H1 (cell line): Measurements from ENCODE around the gene CEBPG. TPM values are rescaled to one million over a fixed set of nuclear protein-coding genes. Genes with fewer than 3 reads are reported as not detected.
A peak's percentile ranks its signal among the peaks of the same experiment; 100 is the strongest.

Experiments used
- CTCF ChIA-PET: fragments of 300-600 bp; sonication (Branson Sonifier 250); formaldehyde crosslinking; loops from one replicate; lab custom pipeline; 2021; ENCODE audit not compliant: partially characterized antibody; lab: Charles Lee
- POLR2A ChIA-PET: fragments of 300-600 bp; sonication (Branson Sonifier 250); formaldehyde crosslinking; loops from one replicate; lab custom pipeline; 2021; ENCODE audit warnings: inconsistent platforms; ENCODE audit not compliant: partially characterized antibody; lab: Charles Lee
- DNase-seq, 2 experiments: peaks; one replicate each; pipeline versions ENCODE4 v3.0.0 to v3.0.0-alpha.2; 2010 to 2022; ENCODE audit warnings: low spot score in 2 of 2, low read depth in 1 of 2, mixed read lengths in 1 of 2
- FAIRE-seq: peaks from 2 replicates; lab custom pipeline; 2011; peaks lifted over from hg19 to GRCh38; lab: Jason Lieb, UNC
- H2AFZ ChIP-seq: 2 replicates; pipeline ENCODE4 v1.8.1; 2012; ENCODE audit warnings: low read length, inconsistent platforms
- H2AK5ac ChIP-seq: 2 replicates; pipeline ENCODE4 v1.6.1; 2013; ENCODE audit warnings: low read depth, low read length
- H2BK120ac ChIP-seq: replicated peaks from 2 replicates; pipeline ENCODE3; 2013; ENCODE audit warnings: low read depth, low read length, inconsistent platforms
- H2BK12ac ChIP-seq: 2 replicates; pipeline ENCODE4 v1.6.1; 2013; ENCODE audit warnings: low read depth, low read length
- H2BK15ac ChIP-seq: 2 replicates; pipeline ENCODE4 v1.6.1; 2013; ENCODE audit warnings: low read length
- H2BK20ac ChIP-seq: 2 replicates; pipeline ENCODE4 v1.6.1; 2013; ENCODE audit warnings: low read length
- H2BK5ac ChIP-seq: 2 replicates; pipeline ENCODE4 v1.6.1; 2013; ENCODE audit warnings: low read depth, low read length
- H3K14ac ChIP-seq: 2 replicates; pipeline ENCODE4 v1.6.1; 2013; ENCODE audit warnings: inconsistent platforms; ENCODE audit not compliant: insufficient read length
- H3K18ac ChIP-seq: 2 replicates; pipeline ENCODE4 v1.6.1; 2013; ENCODE audit warnings: low read length; ENCODE audit errors: extremely low read depth
- H3K23ac ChIP-seq: 2 replicates; pipeline ENCODE4 v1.6.1; 2013; ENCODE audit warnings: inconsistent platforms; ENCODE audit not compliant: insufficient read length
- H3K23me2 ChIP-seq: 2 replicates; pipeline ENCODE4 v1.6.1; 2013; ENCODE audit warnings: low read depth, low read length
- H3K27ac ChIP-seq: 2 replicates; pipeline ENCODE4 v1.6.1; 2011; ENCODE audit warnings: low read depth, low read length, inconsistent platforms
- H3K27me3 ChIP-seq, 4 experiments: replicated peaks in 1 of 4; 1 replicate in 1 of 4; 2 replicates in 3 of 4; pipeline versions ENCODE4 v1.6.1 to v1.8.1; 2011 to 2013; ENCODE audit warnings: low read length in 3 of 4, mild to moderate bottlenecking in 3 of 4, inconsistent platforms in 2 of 4, mixed read lengths in 2 of 4, moderate library complexity in 1 of 4; ENCODE audit not compliant: control insufficient read depth in 3 of 4, insufficient read depth in 3 of 4; ENCODE audit errors: extremely low read depth in 1 of 4
- H3K36me3 ChIP-seq, 4 experiments: 2 replicates each; pipeline versions ENCODE4 v1.6.1 to v1.8.1; 2011 to 2013; ENCODE audit warnings: mild to moderate bottlenecking in 4 of 4, low read length in 3 of 4, moderate library complexity in 2 of 4, control low read depth in 1 of 4, inconsistent platforms in 1 of 4; ENCODE audit not compliant: insufficient read depth in 4 of 4, control insufficient read depth in 2 of 4
- H3K4ac ChIP-seq: replicated peaks from 2 replicates; pipeline ENCODE3; 2013; ENCODE audit warnings: low read length, low read depth, mixed read lengths, inconsistent platforms; ENCODE audit not compliant: insufficient read length
- H3K4me1 ChIP-seq, 4 experiments: replicated peaks in 1 of 4; 1 replicate in 1 of 4; 2 replicates in 3 of 4; pipeline versions ENCODE4 v1.6.1 to v1.8.1; 2011 to 2013; ENCODE audit warnings: low read length in 3 of 4, inconsistent platforms in 2 of 4, mixed read lengths in 1 of 4; ENCODE audit not compliant: insufficient read depth in 4 of 4, control insufficient read depth in 3 of 4
- H3K4me2 ChIP-seq, 2 experiments: 2 replicates each; pipeline versions ENCODE4 v1.6.1 to v1.8.1; 2011 to 2013; ENCODE audit warnings: low read depth in 2 of 2, low read length in 2 of 2, control low read depth in 1 of 2, inconsistent platforms in 1 of 2, mild to moderate bottlenecking in 1 of 2; ENCODE audit not compliant: insufficient read depth in 1 of 2
- H3K4me3 ChIP-seq, 4 experiments: fragments of 200-600, 300-600 bp in 1 of 4; sonication (generic), shearing (Covaris generic), sonication (Bioruptor Twin) in 1 of 4; 2 replicates each; pipeline versions ENCODE4 v1.5.1 to v1.8.1; 2011 to 2016; ENCODE audit warnings: low read length in 4 of 4, low read depth in 3 of 4, control low read depth in 2 of 4, inconsistent platforms in 2 of 4, mild to moderate bottlenecking in 2 of 4, mixed read lengths in 1 of 4, moderate library complexity in 1 of 4; ENCODE audit not compliant: insufficient read depth in 2 of 4; ENCODE audit errors: extremely low read depth in 1 of 4
- H3K56ac ChIP-seq: replicated peaks from 2 replicates; pipeline ENCODE3; 2013; ENCODE audit warnings: low read depth, mild to moderate bottlenecking, mixed read lengths, low read length, inconsistent platforms; ENCODE audit not compliant: insufficient read length
- H3K79me1 ChIP-seq: 2 replicates; pipeline ENCODE4 v1.6.1; 2013; ENCODE audit warnings: low read depth, low read length, control low read depth
- H3K79me2 ChIP-seq, 2 experiments: 2 replicates each; pipeline versions ENCODE4 v1.6.1 to v1.8.1; 2012 to 2013; ENCODE audit warnings: low read length in 2 of 2, mild to moderate bottlenecking in 2 of 2, inconsistent platforms in 1 of 2; ENCODE audit not compliant: insufficient read depth in 2 of 2, control insufficient read depth in 1 of 2
- H3K9ac ChIP-seq, 4 experiments: replicated peaks in 1 of 4; 1 replicate in 1 of 4; 2 replicates in 3 of 4; pipeline versions ENCODE4 v1.6.1 to v1.8.1; 2011 to 2013; ENCODE audit warnings: low read depth in 3 of 4, low read length in 3 of 4, control low read depth in 2 of 4, mild to moderate bottlenecking in 2 of 4, moderate library complexity in 2 of 4, inconsistent platforms in 1 of 4; ENCODE audit errors: extremely low read depth in 1 of 4
- H3K9me3 ChIP-seq, 2 experiments: 2 replicates each; pipeline versions ENCODE4 v1.6.1 to v1.8.1; 2012 to 2013; ENCODE audit warnings: mild to moderate bottlenecking in 2 of 2, moderate library complexity in 2 of 2, control low read depth in 1 of 2, inconsistent platforms in 1 of 2, low read depth in 1 of 2, low read length in 1 of 2, mixed read lengths in 1 of 2; ENCODE audit not compliant: insufficient read depth in 2 of 2
- H4K20me1 ChIP-seq, 2 experiments: replicated peaks in 1 of 2; 2 replicates each; pipeline versions ENCODE3 to v1.8.1; 2011 to 2013; ENCODE audit warnings: inconsistent platforms in 2 of 2, low read length in 2 of 2, mild to moderate bottlenecking in 1 of 2; ENCODE audit not compliant: insufficient read depth in 2 of 2, control insufficient read depth in 1 of 2
- H4K5ac ChIP-seq: 2 replicates; pipeline ENCODE4 v1.6.1; 2013; ENCODE audit warnings: low read length, low read depth, mixed read lengths, inconsistent platforms; ENCODE audit not compliant: insufficient read length
- H4K8ac ChIP-seq: 2 replicates; pipeline ENCODE4 v1.8.0; 2013; ENCODE audit warnings: mild to moderate bottlenecking, moderate library complexity, low read length, inconsistent platforms; ENCODE audit not compliant: insufficient read depth; ENCODE audit errors: extremely low read depth
- H4K91ac ChIP-seq: replicated peaks from 2 replicates; pipeline ENCODE3; 2013; ENCODE audit warnings: low read length, mixed read lengths, inconsistent platforms; ENCODE audit not compliant: insufficient read length
- GTF2F1 ChIP-seq: IDR thresholded peaks from 2 replicates; pipeline ENCODE4 v1.6.1; 2012; ENCODE audit warnings: low read depth, low read length, improper control_type of control experiment, borderline replicate concordance
- KDM1A ChIP-seq: fragments of 200-600, 300-600 bp; sonication (generic); IDR thresholded peaks from 2 replicates; pipeline ENCODE4 v1.7.1; 2016; ENCODE audit warnings: mild to moderate bottlenecking, low read length, borderline replicate concordance
- RAD21 ChIP-seq, 2 experiments: IDR thresholded peaks in 1 of 2; conservative IDR thresholded peaks in 1 of 2; 2 replicates each; pipeline ENCODE4 v1.6.1; 2011; ENCODE audit warnings: low read depth in 2 of 2, low read length in 2 of 2, improper control_type of control experiment in 1 of 2, inconsistent platforms in 1 of 2, mild to moderate bottlenecking in 1 of 2, moderate library complexity in 1 of 2
- WGBS, 2 experiments: shearing (Covaris generic) in 1 of 2; methylation state at CpG; one replicate each; pipeline versions ENCODE4 v1.1.6 to v1.1.7; 2013 to 2015; ENCODE audit warnings: low lambda C conversion rate in 2 of 2, mixed read lengths in 2 of 2, inconsistent platforms in 1 of 2, low coverage in 1 of 2, missing lambda C conversion rate in 1 of 2; ENCODE audit not compliant: insufficient replicate concordance in 2 of 2, insufficient coverage in 1 of 2, insufficient read length in 1 of 2; ENCODE audit errors: extremely low coverage in 1 of 2, missing lambda C conversion rate in 1 of 2; 5-methylcytosine and 5-hydroxymethylcytosine counted together
- polyA plus RNA-seq, 7 experiments: library from polyadenylated mRNA; depleted of rRNA in 3 of 7; stranded (reverse) in 5 of 7; unstranded in 2 of 7; fragments of >200 nt in 5 of 7; fragments of 200-250 nt in 2 of 7; gene quantifications; 1 replicate in 5 of 7; 2 replicates in 1 of 7; 4 replicates in 1 of 7; pipeline versions ENCODE4 v1.2.1 to v1.2.3, GENCODE V29; 2011 to 2013; ENCODE audit warnings: missing spikeins in 2 of 7, mixed read lengths in 2 of 7
- total RNA-seq: library from RNA; stranded (reverse); fragmentation: NEBNext Ultra II Directional; extraction: Animal tissue kit (Norgen Biotek cat#: 25700); gene quantifications from 2 replicates; pipeline ENCODE4 v1.2.1, GENCODE V29; 2021

The CEBPG gene
- total and polyA plus RNA-seq, 2 of the 8 experiments (the other 6 are each of a cell fraction or from before 2014, with no cell fraction given): 12.3 to 35.4 TPM

- no peak overlapping the region for H2BK5ac ChIP-seq
- CTCF ChIA-PET: interaction anchor here (0.7 to 0.8 kb wide), 2 partner anchors 22 to 775 kb away, joined by 3 to 4 read pairs; no protein-coding TSS in a partner anchor
Measured at GRCh38 chr19:33333642-33334041, 39.9 kb upstream of the CEBPG start.

More at GRCh38 chr19:33333642-33334041, 39.9 kb upstream of the CEBPG start:
- no peaks in the 10 kb centered on the region for H3K4me1 ChIP-seq
- H4K20me1 ChIP-seq: no peaks in the 10 kb centered on the region
- no peaks in the 10 kb centered on the region for H3K79me1 ChIP-seq
- no peak overlapping the region for H3K18ac ChIP-seq
- H4K8ac ChIP-seq: no peak overlapping the region
- DNase-seq (no peak), FAIRE-seq (no peak)
- no peak overlapping the region for H3K27ac ChIP-seq
- H4K91ac ChIP-seq: no peak overlapping the region
- H2AK5ac ChIP-seq: no peak overlapping the region
- H3K36me3 ChIP-seq: no peaks in the 10 kb centered on the region
- no peak overlapping the region for H2BK120ac ChIP-seq
- 73% methylated on average over 3 of the region's 3 CpGs; no CpG with 5 or more reads in 1 of the 2 experiments for WGBS, 2 experiments
- TF ChIP-seq GTF2F1 (no peak), KDM1A (no peak), RAD21 (IDR thresholded peaks at IDR 0.05 in 1 of 2, conservative IDR thresholded peaks at IDR 0.05 in 1 of 2; ENCODE audit: low read depth in 2 of 2, low read length in 2 of 2) (0 out of 4 replicates have a peak, but pooled peaks of 1 of the 2 experiments have one; percentile 4)
- no peaks in the 10 kb centered on the region for H3K79me2 ChIP-seq
- H2BK20ac ChIP-seq: no peak overlapping the region
- H2BK15ac ChIP-seq: no peak overlapping the region
- no peak overlapping the region for H3K4me2 ChIP-seq
- H2BK12ac ChIP-seq: no peak overlapping the region
- H3K56ac ChIP-seq: no peak overlapping the region
- H3K4ac ChIP-seq: no peak overlapping the region
- H3K4me3 ChIP-seq: no peak overlapping the region
- POLR2A ChIA-PET: no interaction called here
- H3K23ac ChIP-seq: no peak overlapping the region
- H2AFZ ChIP-seq: no peak overlapping the region
- no peak overlapping the region for H3K9ac ChIP-seq
- no peak overlapping the region for H4K5ac ChIP-seq
- H3K23me2 ChIP-seq: no peaks in the 10 kb centered on the region
- no peaks in the 10 kb centered on the region for H3K9me3 ChIP-seq
- no peaks in the 10 kb centered on the region for H3K27me3 ChIP-seq
- H3K14ac ChIP-seq: no peak overlapping the region
